ENCODE measurements around the gene LPIN3. TPM values are rescaled to one million over a fixed set of nuclear protein-coding genes. Genes with fewer than 3 reads are reported as not detected.
A peak's percentile ranks its signal among the peaks of the same experiment; 100 is the strongest.

LPIN3 gene
- total and polyA plus RNA-seq, 5 experiments from 2014 or later, result 0.15 to 1.0 (median 0.44) TPM; not detected in 2

- Mint-ChIP-seq H3K27ac (no peak overlapping the region), H3K9me3 (peaks cover 0 to 5% (median 1%) of the 10 kb centered on the region in 9 donors), H3K4me1 (peaks cover 0 to 10% (median 8%) of the 10 kb centered on the region in 4 donors), H3K27me3 (peaks cover 10 to 47% (median 36%) of the 10 kb centered on the region in 5 donors), H3K36me3 (peaks cover 0 to 5% (median 1%) of the 10 kb centered on the region in 3 donors), H3K4me3 (peak overlapping the region in 4 of 10 donors; percentile 18 to 52 (median 38))
- DNase-seq, result no peak
- POLR2A ChIA-PET, result no interaction called here
- peak; percentile 20 to 23 for ATAC-seq
Observed at GRCh38 chr20:41365777-41366545, 25.3 kb downstream of the LPIN3 start.

GRCh38 chr20:41366546-41367392, 26.1 kb downstream of the LPIN3 start, which contains the start of gene EMILIN3:
Gene EMILIN3, minus strand, starts transcription at chr20:41366818. Its CDS starts 184 bp downstream, at chr20:41366634.
- Mint-ChIP-seq H3K4me3 (peak within 1 kb of the TSS; percentile 46 to 70 (median 66)), H3K27ac (no peak within 1 kb of the TSS), H3K9me3 (peaks cover 4 to 13% (median 8%) of the 10 kb centered on the region in 9 donors), H3K4me1 (peaks cover 0 to 10% (median 8%) of the 10 kb centered on the region in 4 donors), H3K36me3 (peaks cover 0 to 10% (median 7%) of the 10 kb centered on the region in 3 donors), H3K27me3 (peaks cover 12 to 47% (median 41%) of the 10 kb centered on the region in 5 donors)
- ATAC-seq, result no peak
- POLR2A ChIA-PET, result no interaction called here
- DNase-seq, result no peak

GRCh38 chr20:41367393-41367695, 26.7 kb downstream of the LPIN3 start:
- Mint-ChIP-seq H3K4me3 (peak overlapping the region; percentile 46 to 70 (median 66)), H3K27ac (no peak overlapping the region), H3K9me3 (peaks cover 4 to 18% (median 9%) of the 10 kb centered on the region in 9 donors), H3K4me1 (peaks cover 0 to 10% (median 8%) of the 10 kb centered on the region in 4 donors), H3K27me3 (peaks cover 12 to 47% (median 41%) of the 10 kb centered on the region in 5 donors), H3K36me3 (peaks cover 0 to 14% (median 7%) of the 10 kb centered on the region in 3 donors)
- POLR2A ChIA-PET, result no interaction called here
- DNase-seq, result no peak
- ATAC-seq, result no peak

- no peak for ATAC-seq
- peaks cover 0 to 10% (median 8%) of the 10 kb centered on the region in 4 donors for H3K4me1 Mint-ChIP-seq
- peaks cover 0 to 14% (median 11%) of the 10 kb centered on the region in 3 donors for H3K36me3 Mint-ChIP-seq
- H3K27ac Mint-ChIP-seq, result no peak overlapping the region
- peaks cover 12 to 53% (median 44%) of the 10 kb centered on the region in 5 donors for H3K27me3 Mint-ChIP-seq
- peaks cover 5 to 24% (median 9%) of the 10 kb centered on the region in 9 donors for H3K9me3 Mint-ChIP-seq
- DNase-seq, result no peak
- H3K4me3 Mint-ChIP-seq, result peak overlapping the region in 4 of 10 donors; percentile 16 to 70 (median 22)
- POLR2A ChIA-PET, result no interaction called here
Observed at GRCh38 chr20:41367956-41368355, 27.3 kb downstream of the LPIN3 start.

GRCh38 chr20:41369673-41370072, 29.1 kb downstream of the LPIN3 start:
- Mint-ChIP-seq H3K27ac (no peak overlapping the region), H3K4me3 (no peak overlapping the region), H3K4me1 (peaks cover 1 to 10% (median 8%) of the 10 kb centered on the region in 4 donors), H3K36me3 (peaks cover 0 to 19% (median 13%) of the 10 kb centered on the region in 3 donors), H3K9me3 (peaks cover 5 to 27% (median 9%) of the 10 kb centered on the region in 9 donors), H3K27me3 (peaks cover 14 to 69% (median 57%) of the 10 kb centered on the region in 5 donors)
- DNase-seq, result no peak
- ATAC-seq, result no peak
- POLR2A ChIA-PET, result no interaction called here

GRCh38 chr20:41370176-41370575, 29.6 kb downstream of the LPIN3 start:
- peaks cover 1 to 10% (median 8%) of the 10 kb centered on the region in 4 donors for H3K4me1 Mint-ChIP-seq
- H3K36me3 Mint-ChIP-seq, result peaks cover 0 to 19% (median 13%) of the 10 kb centered on the region in 3 donors
- no peak overlapping the region for H3K27ac Mint-ChIP-seq
- POLR2A ChIA-PET, result no interaction called here
- peaks cover 14 to 69% (median 53%) of the 10 kb centered on the region in 5 donors for H3K27me3 Mint-ChIP-seq
- ATAC-seq (no peak), DNase-seq (no peak)
- H3K9me3 Mint-ChIP-seq, result peaks cover 5 to 27% (median 9%) of the 10 kb centered on the region in 9 donors
- no peak overlapping the region for H3K4me3 Mint-ChIP-seq

- peaks cover 5 to 27% (median 9%) of the 10 kb centered on the region in 9 donors for H3K9me3 Mint-ChIP-seq
- no peak overlapping the region for H3K27ac Mint-ChIP-seq
- no peak overlapping the region for H3K4me3 Mint-ChIP-seq
- peaks cover 0 to 19% (median 13%) of the 10 kb centered on the region in 3 donors for H3K36me3 Mint-ChIP-seq
- ATAC-seq, result no peak
- POLR2A ChIA-PET, result no interaction called here
- H3K27me3 Mint-ChIP-seq, result peaks cover 11 to 73% (median 52%) of the 10 kb centered on the region in 5 donors
- H3K4me1 Mint-ChIP-seq, result peaks cover 1 to 10% (median 7%) of the 10 kb centered on the region in 4 donors
- no peak for DNase-seq
Observed at GRCh38 chr20:41371371-41371770, 30.8 kb downstream of the LPIN3 start.

- POLR2A ChIA-PET, result no interaction called here
- no peak overlapping the region for H3K4me3 Mint-ChIP-seq
Observed at GRCh38 chr20:41373251-41373783, 32.7 kb downstream of the LPIN3 start.

GRCh38 chr20:41373931-41374920, 33.6 kb downstream of the LPIN3 start:
- Mint-ChIP-seq H3K4me3 (no peak overlapping the region), H3K36me3 (peaks cover 0 to 19% (median 13%) of the 10 kb centered on the region in 3 donors), H3K27ac (peak overlapping the region in 1 of 10 donors; percentile 71), H3K27me3 (peaks cover 20 to 68% (median 49%) of the 10 kb centered on the region in 5 donors), H3K9me3 (peaks cover 5 to 27% (median 9%) of the 10 kb centered on the region in 9 donors), H3K4me1 (peaks cover 0 to 1% (median 0%) of the 10 kb centered on the region in 4 donors)
- DNase-seq (no peak), ATAC-seq (no peak)
- POLR2A ChIA-PET, result no interaction called here

More at GRCh38 chr20:41373251-41373783, 32.7 kb downstream of the LPIN3 start:
- no peak for DNase-seq
- H3K36me3 Mint-ChIP-seq, result peaks cover 0 to 19% (median 13%) of the 10 kb centered on the region in 3 donors
- peaks cover 0 to 1% (median 0%) of the 10 kb centered on the region in 4 donors for H3K4me1 Mint-ChIP-seq
- peak overlapping the region in 1 of 10 donors; percentile 71 for H3K27ac Mint-ChIP-seq
- H3K27me3 Mint-ChIP-seq, result peaks cover 17 to 74% (median 54%) of the 10 kb centered on the region in 5 donors
- peaks cover 5 to 27% (median 9%) of the 10 kb centered on the region in 9 donors for H3K9me3 Mint-ChIP-seq
- ATAC-seq, result no peak

- Mint-ChIP-seq H3K9me3 (peaks cover 5 to 23% (median 9%) of the 10 kb centered on the region in 9 donors), H3K36me3 (peaks cover 0 to 15% (median 13%) of the 10 kb centered on the region in 3 donors), H3K27me3 (peaks cover 17 to 64% (median 45%) of the 10 kb centered on the region in 5 donors), H3K4me3 (no peak overlapping the region), H3K27ac (peak overlapping the region in 1 of 10 donors; percentile 81), H3K4me1 (peaks cover 0 to 6% (median under 1%) of the 10 kb centered on the region in 4 donors)
- no peak for DNase-seq
- POLR2A ChIA-PET, result no interaction called here
- no peak for ATAC-seq
Observed at GRCh38 chr20:41375846-41376245, 35.2 kb downstream of the LPIN3 start.

- peaks cover 2 to 18% (median 6%) of the 10 kb centered on the region in 9 donors for H3K9me3 Mint-ChIP-seq
- H3K4me1 Mint-ChIP-seq, result peaks cover 0 to 9% (median under 1%) of the 10 kb centered on the region in 4 donors
- no peak overlapping the region for H3K4me3 Mint-ChIP-seq
- peaks cover 14 to 69% (median 41%) of the 10 kb centered on the region in 5 donors for H3K27me3 Mint-ChIP-seq
- ATAC-seq (no peak), DNase-seq (no peak)
- peaks cover 0 to 10% (median 8%) of the 10 kb centered on the region in 3 donors for H3K36me3 Mint-ChIP-seq
- no peak overlapping the region for H3K27ac Mint-ChIP-seq
- POLR2A ChIA-PET, result no interaction called here
Observed at GRCh38 chr20:41376349-41376748, 35.7 kb downstream of the LPIN3 start.
